Measurements from ENCODE around the gene FLOT2.

DNA sequence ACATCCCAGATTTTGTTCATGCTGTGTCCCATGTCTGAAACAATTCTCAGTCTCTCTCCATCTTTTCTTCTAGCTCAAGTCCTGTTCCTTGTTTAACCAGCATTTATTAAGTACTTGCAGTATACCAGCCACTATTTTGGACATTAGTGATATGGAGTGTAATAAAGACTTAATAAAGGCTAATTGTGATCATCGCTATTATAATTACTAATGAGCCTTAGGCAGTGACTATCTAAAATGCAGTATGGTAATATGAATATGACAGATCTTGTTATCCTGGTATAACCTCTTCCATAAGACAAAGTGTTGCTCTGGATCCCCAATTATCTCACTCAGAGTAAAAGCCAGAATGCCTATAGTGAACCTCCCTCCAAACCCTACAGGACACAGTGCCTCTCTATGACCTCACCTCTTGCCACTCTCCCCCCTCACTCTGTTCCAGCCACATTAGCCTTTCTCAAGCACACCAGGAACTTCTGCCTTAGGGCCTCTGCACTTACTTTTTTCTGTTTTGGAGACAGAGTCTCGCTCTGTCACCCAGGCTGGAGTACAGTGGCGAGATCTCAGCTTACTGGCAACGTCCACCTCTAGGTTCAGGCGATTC, 1.8 kb upstream of the FLOT2 start:
- TF ChIP-seq EZH2phosphoT487 (IDR thresholded peaks at IDR 0.05) (no peak), EZH2 (IDR thresholded peaks at IDR 0.05) (no peak)

Measured in neural progenitor cell (in vitro differentiated cells).